Measurements from ENCODE around the gene E2F1. TPM values are rescaled to one million over a fixed set of nuclear protein-coding genes. Genes with fewer than 3 reads are reported as not detected.

E2F1 gene
- total and polyA plus RNA-seq, 2 of the 4 experiments (the other 2 are of a cell fraction), result 10.9 to 14.0 TPM

DNA sequence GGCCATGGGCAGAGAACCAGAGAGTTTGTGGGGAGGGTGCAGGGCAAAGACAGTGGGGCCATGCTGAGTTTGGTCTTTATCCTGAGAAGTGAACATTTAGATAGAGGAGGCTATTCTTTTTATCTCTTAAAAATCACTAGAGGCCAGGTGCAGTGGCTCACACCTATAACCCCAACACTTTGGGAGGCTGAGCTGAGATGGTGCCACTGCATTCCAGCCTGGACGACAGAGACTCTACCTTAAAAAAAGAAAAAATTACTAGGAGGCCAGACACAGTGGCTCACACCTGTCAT lies 25.2 kb upstream of the E2F1 start:
- DNase-seq (no peak), ATAC-seq (ENCODE audit: low read depth) (no peak)
- BruUV-seq (replicated peaks), result no TSS peak
- 0 out of 4 replicates have a peak, but pooled peaks cover 0 to 2% of the 10 kb centered on the region in 2 experiments for H3K79me1 ChIP-seq (ENCODE audit: low read depth in 1 of 2, low read length in 2 of 2)
- no peak overlapping the region for H3K27ac ChIP-seq (ENCODE audit: insufficient read depth, low read length)
- dilution Hi-C loops (cut with HindIII; ENCODE audit: low sequenced_read_pairs, unreplicated experiment) (no loop called here), intact Hi-C loops (cut with micrococcal nuclease) (no loop called here), in situ Hi-C loops (cut with MboI; ENCODE audit: low sequenced_read_pairs) (no loop called here)
- H3K56ac ChIP-seq (ENCODE audit: extremely low read depth, insufficient read depth, low read length), result no peak overlapping the region
- POLR2A ChIA-PET (ENCODE audit: unreplicated experiment), result no interaction called here
- H2AK9ac ChIP-seq (replicated peaks; ENCODE audit: low read depth, low read length, poor library complexity), result no peak overlapping the region
- H3K4ac ChIP-seq (ENCODE audit: low read depth, low read length), result no peak overlapping the region
- H2BK20ac ChIP-seq (ENCODE audit: low read depth, low read length), result no peak overlapping the region
- H4K5ac ChIP-seq (ENCODE audit: low read depth, low read length), result no peak overlapping the region
- peaks cover 10% of the 10 kb centered on the region; the same call in 1 of the 2 replicates for H3K9me1 ChIP-seq (ENCODE audit: insufficient read depth, low read length)
- WGBS, 2 experiments (ENCODE audit: extremely low coverage in 2 of 2, insufficient read length in 1 of 2), result no CpG with 5 or more reads among the region's 1 CpG
- no peak overlapping the region for H3K14ac ChIP-seq (replicated peaks; ENCODE audit: low read depth, low read length)
- H3K4me2 ChIP-seq (ENCODE audit: low read depth, low read length), result no peak overlapping the region
- no peak overlapping the region for H4K8ac ChIP-seq (ENCODE audit: low read depth in 2 of 2, low read length in 2 of 2)
- H4K91ac ChIP-seq (ENCODE audit: insufficient read depth, low read depth, low read length), result no peak overlapping the region
- TF ChIP-seq NFE2L2 (IDR thresholded peaks at IDR 0.05; ENCODE audit: low read depth, low read length), result no peak
- TF ChIP-seq CHD1 (IDR thresholded peaks at IDR 0.05; ENCODE audit: low read depth, low read length), result no peak
- no peak for TF ChIP-seq BHLHE40 (IDR thresholded peaks at IDR 0.05; ENCODE audit: low read depth, low read length)
- TF ChIP-seq CEBPB (IDR thresholded peaks at IDR 0.05; ENCODE audit: low read depth, low read length), result no peak
- no peak for TF ChIP-seq RCOR1 (IDR thresholded peaks at IDR 0.05; ENCODE audit: insufficient replicate concordance, low read length)
- TF ChIP-seq RAD21 (IDR thresholded peaks at IDR 0.05; ENCODE audit: low read length), result no peak
- no peak overlapping the region for H2BK5ac ChIP-seq (ENCODE audit: low read depth, low read length, poor library complexity, severe bottlenecking)
- H3K27me3 ChIP-seq (ENCODE audit: control insufficient read depth, insufficient read depth, low read length), result no peaks in the 10 kb centered on the region
- H3K4me1 ChIP-seq (ENCODE audit: control insufficient read depth, insufficient read depth, low read length), result no peaks in the 10 kb centered on the region
- H2BK15ac ChIP-seq (ENCODE audit: low read depth, low read length), result no peak overlapping the region
- H3K23ac ChIP-seq (ENCODE audit: low read depth, low read length), result no peak overlapping the region
- H3K9ac ChIP-seq (ENCODE audit: low read depth, low read length), result no peak overlapping the region
- no peaks in the 10 kb centered on the region for H4K20me1 ChIP-seq (ENCODE audit: insufficient read depth, low read length)
- H2AK5ac ChIP-seq (ENCODE audit: low read depth, low read length), result no peak overlapping the region
- H3K4me3 ChIP-seq (ENCODE audit: insufficient read depth, low read depth, low read length), result no peak overlapping the region
- peaks cover 8% of the 10 kb centered on the region; the same call in 1 of the 2 replicates for H3K36me3 ChIP-seq (ENCODE audit: control insufficient read depth, insufficient read depth, low read length)
- H2BK120ac ChIP-seq (ENCODE audit: low read depth, low read length), result no peak overlapping the region
- CTCF ChIA-PET, result no interaction called here
- H3K9me3 ChIP-seq (ENCODE audit: control insufficient read depth, insufficient read depth, low read length), result no peaks in the 10 kb centered on the region
- H3K18ac ChIP-seq (ENCODE audit: low read depth, low read length), result no peak overlapping the region
- H2AFZ ChIP-seq (replicated peaks; ENCODE audit: low read length, poor library complexity), result no peak overlapping the region
